Spleen (tissue), 11 donors: Measurements from ENCODE around the gene FRMD4A. TPM values are rescaled to one million over a fixed set of nuclear protein-coding genes. Genes with fewer than 3 reads are reported as not detected.

Experiments used
- DNase-seq: peaks from one replicate; pipeline ENCODE4 v3.0.0-alpha.2; 2020
- H3K27ac ChIP-seq, 8 donors: fragments of 200-600 bp; sonication (generic) in 7 of 8; 1 replicate in 4 of 8; 2 replicates in 4 of 8; pipeline versions ENCODE4 v1.5.0 to v1.8.0; 2016 to 2021; ENCODE audit warnings: inconsistent platforms in 4 of 8, mild to moderate bottlenecking in 4 of 8, moderate library complexity in 1 of 8
- H3K27me3 ChIP-seq, 7 donors: fragments of 200-600 bp; sonication (generic) in 6 of 7; replicated peaks in 1 of 7; 1 replicate in 4 of 7; 2 replicates in 3 of 7; pipeline versions ENCODE4 v1.5.0 to v1.8.0; 2016 to 2021; ENCODE audit warnings: inconsistent platforms in 3 of 7, mild to moderate bottlenecking in 1 of 7
- H3K36me3 ChIP-seq, 6 donors: fragments of 200-600 bp; sonication (generic) in 5 of 6; 1 replicate in 4 of 6; 2 replicates in 2 of 6; pipeline versions ENCODE4 v1.5.0 to v1.8.0; 2016 to 2021; ENCODE audit warnings: inconsistent platforms in 2 of 6
- H3K4me1 ChIP-seq, 6 donors: fragments of 200-600 bp; sonication (generic) in 5 of 6; 1 replicate in 3 of 6; 2 replicates in 3 of 6; pipeline versions ENCODE4 v1.5.0 to v1.8.0; 2016 to 2021; ENCODE audit warnings: inconsistent platforms in 3 of 6
- H3K4me3 ChIP-seq, 8 donors: fragments of 200-600 bp; sonication (generic) in 7 of 8; 1 replicate in 4 of 8; 2 replicates in 4 of 8; pipeline versions ENCODE4 v1.5.0 to v1.8.0; 2016 to 2021; ENCODE audit warnings: inconsistent platforms in 4 of 8, mild to moderate bottlenecking in 4 of 8, moderate library complexity in 2 of 8
- H3K9me3 ChIP-seq, 8 donors: fragments of 200-600 bp; sonication (generic) in 7 of 8; 1 replicate in 4 of 8; 2 replicates in 4 of 8; pipeline versions ENCODE4 v1.5.0 to v1.8.0; 2016 to 2021; ENCODE audit warnings: inconsistent platforms in 4 of 8
- CTCF ChIP-seq, 11 experiments: fragments of 200-600 bp in 7 of 11; fragments of 450-650 bp in 4 of 11; sonication (generic) in 4 of 11; IDR thresholded peaks in 8 of 11; conservative IDR thresholded peaks in 3 of 11; 1 replicate in 7 of 11; 2 replicates in 4 of 11; pipeline versions ENCODE4 v1.4.0 to v1.8.0; 2016 to 2021; ENCODE audit warnings: antibody characterized with exemption in 11 of 11, inconsistent platforms in 4 of 11, mild to moderate bottlenecking in 1 of 11
- POLR2A ChIP-seq, 3 donors: fragments of 450-650 bp; IDR thresholded peaks; one replicate each; pipeline ENCODE4 v1.5.1; 2017; ENCODE audit warnings: antibody characterized with exemption in 3 of 3, mild to moderate bottlenecking in 1 of 3
- POLR2AphosphoS5 ChIP-seq, 3 donors: sonication (generic); formaldehyde crosslinking; IDR thresholded peaks; one replicate each; pipeline ENCODE4 v1.5.1; 2017; ENCODE audit warnings: antibody characterized with exemption in 3 of 3
- WGBS, 5 donors: extraction: QIAGEN DNeasy Blood & Tissue Kit in 3 of 5; methylation state at CpG; one replicate each; pipeline versions ENCODE4 v1.1.5 to v1.1.7; 2013 to 2018; 5-methylcytosine and 5-hydroxymethylcytosine counted together
- intact Hi-C: fragments of 100-400 bp; cut with DNase I; formaldehyde crosslinking; loops from one replicate; pipeline ENCODE4 v1.15.0; 2023; ENCODE audit warnings: low total_unique reads
- polyA plus RNA-seq, 3 donors: library from polyadenylated mRNA; stranded (reverse); fragments of 200-250 nt; gene quantifications; one replicate each; pipeline ENCODE4 v1.2.1, GENCODE V29; 2013
- total RNA-seq, 7 donors: library from RNA; depleted of rRNA in 3 of 7; stranded (reverse); fragments of >200 nt in 3 of 7; fragmentation: NEBNext Ultra II Directional in 4 of 7; extraction: Animal tissue kit (Norgen Biotek cat#: 25700) in 4 of 7; gene quantifications; one replicate each; pipeline versions ENCODE4 v1.1.0 to v1.2.1, GENCODE V29; 2016 to 2021
- donor health status: healthy with polysubstance abuse.
- donor health status: DM: no; HTN: no; CAD: no; lungs with moderate emphysema.
- donor health status: DM: no; HTN: no; CAD: no.
- donor health status: Bipolar disorder and iron deficiency.
- donor health status: healthy.
- donor health status: DM: no; HTN: no; CAD: no.
- donor health status: DM: yes; HTN: yes; CAD: no.

Gene FRMD4A
- total and polyA plus RNA-seq, 10 donors: 9.2 to 141 (median 80.5) TPM

DNA sequence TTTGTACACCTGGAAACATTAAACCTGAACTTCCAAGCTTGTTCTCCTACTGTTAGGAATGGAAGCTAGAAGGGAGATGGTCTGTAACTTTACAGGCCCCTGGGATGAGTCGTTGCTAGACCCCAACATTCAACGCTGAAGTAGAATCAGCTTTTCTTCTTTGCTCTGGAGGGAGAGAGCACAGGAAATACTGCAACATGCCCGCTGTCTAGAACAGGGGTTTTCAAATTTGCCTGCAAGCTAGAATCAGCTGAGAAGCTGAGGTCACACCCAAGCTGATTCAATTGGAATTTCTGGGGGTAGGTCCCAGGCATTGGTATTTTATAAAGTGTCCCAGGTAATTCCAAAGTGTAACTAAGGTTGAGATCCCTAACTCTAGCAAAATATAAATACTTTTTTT lies 524.3 kb downstream of the FRMD4A start:
- 60 to 71% (median 63%) methylated on average over 3 of the region's 3 CpGs for WGBS, 5 donors
- Histone ChIP-seq H3K27ac (no peak overlapping the region), H3K4me1 (peaks cover 0 to 7% (median 6%) of the 10 kb centered on the region in 6 donors), H3K36me3 (no peaks in the 10 kb centered on the region), H3K9me3 (no peaks in the 10 kb centered on the region), H3K27me3 (no peaks in the 10 kb centered on the region), H3K4me3 (no peak overlapping the region)
- intact Hi-C loops: no loop called here
- no peak for DNase-seq
- TF ChIP-seq POLR2A (IDR thresholded peaks at IDR 0.05): no peak
- no peak for TF ChIP-seq CTCF (IDR thresholded peaks at IDR 0.05 in 8 of 11, conservative IDR thresholded peaks at IDR 0.05 in 3 of 11)
- no peak for TF ChIP-seq POLR2AphosphoS5 (IDR thresholded peaks at IDR 0.05)

DNA sequence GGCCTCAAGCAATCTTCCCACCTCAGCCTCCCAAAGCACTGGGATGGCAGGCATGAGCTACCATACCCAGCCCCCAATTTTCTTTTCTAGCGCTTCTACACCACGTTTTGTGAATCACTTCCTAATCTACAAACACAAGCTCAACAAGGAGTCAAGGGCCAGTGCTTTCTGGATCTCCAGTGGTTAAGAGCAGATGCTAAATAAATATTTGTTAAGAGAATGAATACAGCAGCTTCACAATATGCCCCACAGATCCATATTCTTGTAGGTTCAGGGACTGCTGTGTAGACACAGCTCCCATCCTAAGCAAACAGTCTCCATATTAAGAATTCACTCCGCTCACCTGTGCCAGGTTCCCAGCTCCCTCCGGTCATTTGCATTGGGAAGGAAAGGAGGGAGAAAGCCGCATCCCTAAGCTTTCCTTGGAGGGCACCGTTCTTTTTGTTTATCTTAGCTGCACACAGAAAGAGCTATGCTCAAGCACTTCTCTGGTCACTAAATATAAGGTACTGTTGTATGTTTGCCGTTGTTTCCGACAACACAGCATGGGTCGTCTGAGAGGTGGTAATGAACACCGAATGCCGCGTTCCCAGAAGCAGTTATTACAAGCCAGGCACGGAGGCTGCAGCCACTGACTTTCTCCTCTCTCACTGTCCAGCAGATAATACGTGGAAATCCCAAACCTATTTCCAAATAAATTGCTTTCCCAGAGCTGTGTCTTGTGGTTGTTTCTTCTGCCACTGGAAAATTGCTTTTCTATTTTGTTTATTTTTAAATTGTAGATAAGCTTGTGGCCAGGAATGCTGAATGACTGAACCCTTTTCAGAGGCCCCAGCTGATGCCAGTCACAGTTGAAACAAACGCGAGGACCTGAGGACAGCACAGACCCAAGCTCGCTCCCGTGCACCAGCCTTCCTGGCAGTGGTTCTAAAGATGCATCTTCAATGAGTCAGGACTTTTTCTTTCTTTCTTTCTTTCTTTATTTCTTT lies 526.9 kb downstream of the FRMD4A start:
- H3K9me3 ChIP-seq: no peaks in the 10 kb centered on the region
- 77 to 82% (median 79%) methylated on average over 18 of the region's 18 CpGs for WGBS, 5 donors
- no peaks in the 10 kb centered on the region for H3K27me3 ChIP-seq
- no peak overlapping the region for H3K27ac ChIP-seq
- TF ChIP-seq POLR2AphosphoS5 (IDR thresholded peaks at IDR 0.05): no peak
- no peak for TF ChIP-seq CTCF (IDR thresholded peaks at IDR 0.05 in 8 of 11, conservative IDR thresholded peaks at IDR 0.05 in 3 of 11)
- TF ChIP-seq POLR2A (IDR thresholded peaks at IDR 0.05): no peak
- H3K36me3 ChIP-seq: no peaks in the 10 kb centered on the region
- H3K4me1 ChIP-seq: peaks cover 0 to 15% (median 6%) of the 10 kb centered on the region in 6 donors
- no peak overlapping the region for H3K4me3 ChIP-seq
- no peak for DNase-seq
- intact Hi-C loops: no loop called here

- Histone ChIP-seq H3K27ac (no peak overlapping the region), H3K4me1 (peaks cover 0 to 16% (median 8%) of the 10 kb centered on the region in 6 donors)
- 79 to 91% (median 83%) methylated on average over 2 of the region's 2 CpGs for WGBS, 5 donors
Observed at GRCh38 chr10:13801907-13802288, 528.8 kb downstream of the FRMD4A start.

More at GRCh38 chr10:13801907-13802288, 528.8 kb downstream of the FRMD4A start:
- H3K27me3 ChIP-seq: no peaks in the 10 kb centered on the region
- TF ChIP-seq POLR2AphosphoS5 (IDR thresholded peaks at IDR 0.05): no peak
- no peak for TF ChIP-seq CTCF (IDR thresholded peaks at IDR 0.05 in 8 of 11, conservative IDR thresholded peaks at IDR 0.05 in 3 of 11)
- no peak for TF ChIP-seq POLR2A (IDR thresholded peaks at IDR 0.05)
- H3K9me3 ChIP-seq: no peaks in the 10 kb centered on the region
- intact Hi-C loops: no loop called here
- no peak for DNase-seq
- no peak overlapping the region for H3K4me3 ChIP-seq
- no peaks in the 10 kb centered on the region for H3K36me3 ChIP-seq
